ENCODE data around the gene MAPK8IP2.
"Not testable (repeated sequence)": the region's sequence is repeated elsewhere in the genome, so short reads cannot be mapped to it uniquely, and the experiment has no call there.

MAPK8IP2 gene

GRCh38 chr22:50610041-50610451 lies 9.5 kb downstream of the MAPK8IP2 start:
- Histone ChIP-seq H3K4me1 (ENCODE audit: control insufficient read depth, insufficient read depth, low read length) (no peaks in the 10 kb centered on the region), H3K27me3 (ENCODE audit: control insufficient read depth, insufficient read depth, low read length) (peaks cover 62% of the 10 kb centered on the region), H3K4me3 (ENCODE audit: low read length) (no peak overlapping the region), H3K9ac (ENCODE audit: low read depth, low read length) (no peak overlapping the region), H3K36me3 (ENCODE audit: insufficient read depth, low read length) (no peaks in the 10 kb centered on the region), H3K9me3 (replicated peaks; ENCODE audit: low read length) (no peaks in the 10 kb centered on the region), H3K4me2 (ENCODE audit: low read length) (no peak overlapping the region)

DNA sequence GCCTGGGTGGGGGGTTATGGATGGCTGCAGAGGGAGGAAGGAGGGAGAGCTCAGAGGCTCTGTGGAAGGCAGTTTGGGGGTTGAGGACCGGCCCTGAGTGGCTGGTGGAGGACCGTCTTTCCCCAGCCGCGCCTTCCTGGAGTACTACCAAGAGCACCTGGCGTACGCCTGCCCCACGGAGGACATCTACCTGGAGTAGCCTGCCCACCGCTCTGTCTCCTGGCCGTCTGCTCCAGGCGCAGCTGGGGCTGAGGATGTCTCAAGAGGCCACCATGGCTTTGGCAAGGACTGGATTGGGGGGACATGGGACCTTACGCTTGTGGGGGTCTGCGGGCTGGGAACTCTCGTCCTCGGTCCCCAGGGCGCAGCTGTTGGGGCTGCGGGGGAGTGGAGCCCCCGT lies 10.0 kb downstream of the MAPK8IP2 start:
- Histone ChIP-seq H3K4me1 (ENCODE audit: control insufficient read depth, insufficient read depth, low read length) (no peaks in the 10 kb centered on the region), H3K4me3 (ENCODE audit: low read length) (no peak overlapping the region), H3K9ac (ENCODE audit: low read depth, low read length) (no peak overlapping the region), H3K4me2 (ENCODE audit: low read length) (no peak overlapping the region), H3K27me3 (ENCODE audit: control insufficient read depth, insufficient read depth, low read length) (peaks cover 57% of the 10 kb centered on the region), H3K36me3 (ENCODE audit: insufficient read depth, low read length) (no peaks in the 10 kb centered on the region), H3K9me3 (replicated peaks; ENCODE audit: low read length) (no peaks in the 10 kb centered on the region)

DNA sequence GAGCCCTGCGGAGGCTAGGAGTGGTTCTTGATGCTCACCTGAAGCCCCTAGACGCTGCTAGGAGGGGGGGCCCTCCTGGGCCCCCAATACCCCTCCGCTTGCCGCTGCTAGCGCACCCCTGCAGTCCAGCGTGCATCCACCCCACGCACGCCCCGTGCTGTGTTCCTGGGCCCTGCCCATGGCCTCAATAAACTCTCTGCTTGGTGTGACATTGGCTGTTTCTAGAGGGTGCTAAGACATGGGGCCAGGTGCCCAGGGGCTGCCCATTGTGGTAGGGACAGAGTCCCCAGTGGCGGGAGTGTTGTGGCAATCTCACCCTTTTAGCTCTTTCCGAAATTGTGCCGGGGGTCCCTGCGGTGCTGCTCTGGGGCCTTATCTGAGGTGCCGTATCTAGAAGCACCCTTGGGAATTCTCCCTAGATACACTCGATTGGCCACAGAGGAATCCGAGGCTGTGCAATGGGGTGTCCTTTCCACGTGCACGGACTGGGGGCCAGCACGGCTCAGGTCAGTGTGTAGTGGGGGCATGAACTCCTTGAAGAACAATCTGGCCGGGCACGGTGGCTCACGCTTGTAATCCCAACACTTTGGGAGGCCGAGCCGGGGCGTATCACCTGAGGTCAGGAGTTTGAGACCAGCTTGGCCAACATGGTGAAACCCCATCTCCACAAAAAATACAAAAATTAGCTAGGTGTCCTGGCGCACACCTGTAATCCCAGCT lies 10.9 kb downstream of the MAPK8IP2 start:
- H3K27me3 ChIP-seq (ENCODE audit: control insufficient read depth, insufficient read depth, low read length): peaks cover 48% of the 10 kb centered on the region
- no peak overlapping the region for H3K4me2 ChIP-seq (ENCODE audit: low read length)
- H3K9me3 ChIP-seq (replicated peaks; ENCODE audit: low read length): no peaks in the 10 kb centered on the region
- no peak overlapping the region for H3K9ac ChIP-seq (ENCODE audit: low read depth, low read length)
- H3K4me3 ChIP-seq (ENCODE audit: low read length): no peak overlapping the region
- no peaks in the 10 kb centered on the region for H3K36me3 ChIP-seq (ENCODE audit: insufficient read depth, low read length)
- no peaks in the 10 kb centered on the region for H3K4me1 ChIP-seq (ENCODE audit: control insufficient read depth, insufficient read depth, low read length)

DNA sequence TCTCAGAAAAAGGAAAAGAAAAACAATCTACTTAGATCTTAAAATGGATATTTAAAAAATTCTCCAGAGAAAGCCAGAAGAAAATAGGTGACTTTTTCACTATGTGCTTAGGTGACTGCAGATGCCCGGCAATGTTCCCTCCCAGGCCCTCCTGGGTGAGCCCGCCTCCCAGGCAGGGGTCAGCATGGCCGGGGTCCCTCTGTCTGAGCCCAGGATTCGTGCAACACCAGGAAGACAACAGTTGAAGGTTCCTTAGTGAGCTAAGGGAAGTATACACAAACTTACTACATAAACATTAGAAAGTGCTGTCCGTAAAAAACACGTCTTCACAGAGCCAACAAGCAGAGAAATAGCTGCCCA lies 11.6 kb downstream of the MAPK8IP2 start:
- no peak overlapping the region for H3K9ac ChIP-seq (ENCODE audit: low read depth, low read length)
- peaks cover 43% of the 10 kb centered on the region for H3K27me3 ChIP-seq (ENCODE audit: control insufficient read depth, insufficient read depth, low read length)
- no peaks in the 10 kb centered on the region for H3K4me1 ChIP-seq (ENCODE audit: control insufficient read depth, insufficient read depth, low read length)
- no peak overlapping the region for H3K4me3 ChIP-seq (ENCODE audit: low read length)
- no peaks in the 10 kb centered on the region for H3K9me3 ChIP-seq (replicated peaks; ENCODE audit: low read length)
- H3K36me3 ChIP-seq (ENCODE audit: insufficient read depth, low read length): no peaks in the 10 kb centered on the region
- H3K4me2 ChIP-seq (ENCODE audit: low read length): no peak overlapping the region

DNA sequence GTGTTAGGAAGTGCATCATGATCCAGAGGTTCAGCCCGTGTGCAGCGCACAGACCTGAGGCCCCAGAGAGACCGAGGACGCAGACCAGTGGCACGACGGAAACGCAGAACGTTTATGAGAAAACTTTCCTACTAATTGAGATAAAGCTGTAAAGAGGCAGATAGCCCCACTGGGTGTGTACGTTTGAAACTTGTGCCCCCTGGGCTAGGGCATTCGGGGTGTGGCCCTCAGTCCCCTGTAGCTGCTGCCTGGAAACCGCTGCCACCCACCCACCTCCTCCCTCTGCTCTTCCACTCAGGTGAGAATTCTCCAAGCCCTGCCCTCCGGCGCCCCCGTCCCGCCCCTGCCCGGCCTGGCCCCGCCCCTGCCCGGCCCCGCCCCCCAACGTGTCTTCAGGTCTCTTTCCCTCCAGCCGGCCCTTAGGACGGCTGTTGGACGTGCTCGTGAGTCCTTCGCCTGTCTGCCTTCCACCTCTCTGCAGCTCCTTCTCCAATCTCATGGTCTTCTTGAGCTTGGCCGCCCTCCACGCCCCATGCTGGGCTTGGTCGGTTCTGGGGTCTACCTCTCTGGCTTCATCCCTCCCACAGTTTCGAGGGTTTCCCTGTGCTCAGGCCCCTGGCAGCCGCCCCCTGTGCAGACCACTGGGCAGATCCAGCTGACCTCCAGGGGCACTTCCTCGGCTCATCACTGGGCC lies 12.1 kb downstream of the MAPK8IP2 start:
- Histone ChIP-seq H3K4me3 (ENCODE audit: low read length) (no peak overlapping the region), H3K9ac (ENCODE audit: low read depth, low read length) (no peak overlapping the region), H3K9me3 (replicated peaks; ENCODE audit: low read length) (no peaks in the 10 kb centered on the region), H3K36me3 (ENCODE audit: insufficient read depth, low read length) (no peaks in the 10 kb centered on the region), H3K27me3 (ENCODE audit: control insufficient read depth, insufficient read depth, low read length) (peaks cover 37% of the 10 kb centered on the region), H3K4me2 (ENCODE audit: low read length) (no peak overlapping the region), H3K4me1 (ENCODE audit: control insufficient read depth, insufficient read depth, low read length) (no peaks in the 10 kb centered on the region)

GRCh38 chr22:50613291-50613981 lies 12.8 kb downstream of the MAPK8IP2 start:
- no peaks in the 10 kb centered on the region for H3K4me1 ChIP-seq (ENCODE audit: control insufficient read depth, insufficient read depth, low read length)
- H3K4me2 ChIP-seq (ENCODE audit: low read length): no peak overlapping the region
- H3K27me3 ChIP-seq (ENCODE audit: control insufficient read depth, insufficient read depth, low read length): peaks cover 34% of the 10 kb centered on the region
- no peak overlapping the region for H3K9ac ChIP-seq (ENCODE audit: low read depth, low read length)
- H3K36me3 ChIP-seq (ENCODE audit: insufficient read depth, low read length): no peaks in the 10 kb centered on the region
- no peak overlapping the region for H3K4me3 ChIP-seq (ENCODE audit: low read length)
- H3K9me3 ChIP-seq (replicated peaks; ENCODE audit: low read length): no peaks in the 10 kb centered on the region

DNA sequence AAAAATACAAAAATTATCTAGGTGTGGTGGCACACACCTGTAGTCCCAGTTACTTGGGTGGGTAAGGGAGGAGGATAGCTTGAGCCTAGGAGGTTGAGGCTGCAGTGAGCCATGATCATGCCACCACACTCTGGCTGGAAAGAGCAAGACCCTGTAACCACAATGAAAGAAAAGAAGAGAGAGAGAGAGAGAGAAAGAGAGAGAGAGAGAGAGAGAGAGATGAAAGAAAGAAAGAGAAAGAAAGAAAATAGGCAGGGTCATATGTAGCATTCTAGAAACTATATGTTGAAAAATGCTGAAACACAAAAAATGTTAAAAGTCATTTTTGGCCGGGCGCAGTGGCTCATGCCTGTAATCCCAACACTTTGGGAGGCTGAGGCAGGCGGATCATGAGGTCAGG lies 13.7 kb downstream of the MAPK8IP2 start:
- H3K4me3 ChIP-seq (ENCODE audit: low read length); H3K36me3 ChIP-seq (ENCODE audit: insufficient read depth, low read length); H3K4me2 ChIP-seq (ENCODE audit: low read length); H3K4me1 ChIP-seq (ENCODE audit: control insufficient read depth, insufficient read depth, low read length); H3K9me3 ChIP-seq (replicated peaks; ENCODE audit: low read length); H3K9ac ChIP-seq (ENCODE audit: low read depth, low read length): not testable (repeated sequence)
- peaks cover 30% of the 10 kb centered on the region for H3K27me3 ChIP-seq (ENCODE audit: control insufficient read depth, insufficient read depth, low read length)

DNA sequence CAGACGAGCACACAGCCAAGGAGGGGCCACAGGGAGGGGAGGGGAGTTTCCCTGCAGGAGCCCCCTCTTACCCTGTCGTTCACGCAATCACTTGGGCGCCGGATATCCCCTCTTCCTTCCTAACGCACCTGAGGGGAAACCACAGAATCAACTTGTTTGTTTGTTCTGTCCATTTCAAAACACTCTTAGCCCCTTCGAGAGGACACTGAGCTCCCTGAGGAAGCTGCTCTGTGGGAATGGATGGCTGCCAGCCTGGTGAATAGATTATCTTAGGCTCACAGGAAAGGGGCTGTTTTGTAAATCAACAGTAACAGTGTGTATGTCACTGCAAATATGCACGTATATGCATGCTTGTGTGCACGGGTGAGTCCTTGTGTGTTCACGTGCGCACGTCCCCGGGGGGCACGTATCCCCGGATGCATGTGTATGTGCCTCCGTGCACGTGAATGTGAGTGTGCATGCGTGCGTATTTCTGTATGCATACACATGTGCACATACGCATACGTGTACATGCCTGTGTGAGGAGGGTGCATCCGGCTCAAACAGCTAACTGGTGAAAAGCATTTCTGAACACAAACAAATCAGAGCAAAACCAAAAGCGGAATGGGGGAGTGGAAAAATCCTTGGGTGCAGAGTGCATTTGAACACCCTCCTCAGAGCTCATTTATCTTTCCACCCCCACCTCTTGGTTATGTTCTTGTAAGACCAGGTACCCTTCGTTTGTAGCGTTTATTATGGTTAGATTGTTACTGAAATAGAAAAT lies 20.2 kb downstream of the MAPK8IP2 start:
- H3K36me3 ChIP-seq (ENCODE audit: insufficient read depth, low read length): peaks cover 6% of the 10 kb centered on the region
- peak overlapping the region; percentile 56 for H3K4me2 ChIP-seq (ENCODE audit: low read length)
- no peak overlapping the region for H3K9ac ChIP-seq (ENCODE audit: low read depth, low read length)
- peaks cover 29% of the 10 kb centered on the region for H3K27me3 ChIP-seq (ENCODE audit: control insufficient read depth, insufficient read depth, low read length)
- peaks cover 15% of the 10 kb centered on the region for H3K4me1 ChIP-seq (ENCODE audit: control insufficient read depth, insufficient read depth, low read length)
- H3K9me3 ChIP-seq (replicated peaks; ENCODE audit: low read length): no peaks in the 10 kb centered on the region
- H3K4me3 ChIP-seq (ENCODE audit: low read length): no peak overlapping the region

DNA sequence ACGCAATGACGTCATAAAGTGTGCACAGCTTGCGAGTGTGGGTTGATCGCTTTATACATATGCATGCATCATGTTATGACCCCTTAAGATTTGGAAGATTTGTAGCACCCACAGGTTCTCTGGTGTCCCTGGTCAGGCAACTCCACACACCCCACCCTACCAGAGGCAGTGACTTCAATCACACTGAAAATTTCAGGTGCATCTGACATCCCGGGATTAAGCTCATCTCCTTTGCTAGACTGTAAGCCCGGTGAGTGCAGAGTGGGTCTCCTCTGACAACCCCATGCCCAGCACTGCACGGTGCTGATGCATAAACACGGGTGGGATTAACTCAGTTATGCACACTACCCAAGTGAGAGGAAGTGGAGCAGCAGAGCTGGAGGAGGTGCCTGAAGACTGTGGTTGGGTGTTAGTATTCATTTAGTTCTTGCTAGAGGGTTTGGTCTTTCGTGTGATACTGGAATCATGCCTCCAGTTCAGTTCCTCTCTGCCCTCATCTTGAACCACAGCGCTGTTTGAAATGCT lies 20.8 kb downstream of the MAPK8IP2 start:
- H3K4me1 ChIP-seq (ENCODE audit: control insufficient read depth, insufficient read depth, low read length): peaks cover 15% of the 10 kb centered on the region
- H3K27me3 ChIP-seq (ENCODE audit: control insufficient read depth, insufficient read depth, low read length): peaks cover 29% of the 10 kb centered on the region
- peaks cover 6% of the 10 kb centered on the region for H3K36me3 ChIP-seq (ENCODE audit: insufficient read depth, low read length)
- H3K9ac ChIP-seq (ENCODE audit: low read depth, low read length): no peak overlapping the region
- H3K9me3 ChIP-seq (replicated peaks; ENCODE audit: low read length): no peaks in the 10 kb centered on the region
- peak overlapping the region; percentile 26 for H3K4me2 ChIP-seq (ENCODE audit: low read length)
- no peak overlapping the region for H3K4me3 ChIP-seq (ENCODE audit: low read length)

DNA sequence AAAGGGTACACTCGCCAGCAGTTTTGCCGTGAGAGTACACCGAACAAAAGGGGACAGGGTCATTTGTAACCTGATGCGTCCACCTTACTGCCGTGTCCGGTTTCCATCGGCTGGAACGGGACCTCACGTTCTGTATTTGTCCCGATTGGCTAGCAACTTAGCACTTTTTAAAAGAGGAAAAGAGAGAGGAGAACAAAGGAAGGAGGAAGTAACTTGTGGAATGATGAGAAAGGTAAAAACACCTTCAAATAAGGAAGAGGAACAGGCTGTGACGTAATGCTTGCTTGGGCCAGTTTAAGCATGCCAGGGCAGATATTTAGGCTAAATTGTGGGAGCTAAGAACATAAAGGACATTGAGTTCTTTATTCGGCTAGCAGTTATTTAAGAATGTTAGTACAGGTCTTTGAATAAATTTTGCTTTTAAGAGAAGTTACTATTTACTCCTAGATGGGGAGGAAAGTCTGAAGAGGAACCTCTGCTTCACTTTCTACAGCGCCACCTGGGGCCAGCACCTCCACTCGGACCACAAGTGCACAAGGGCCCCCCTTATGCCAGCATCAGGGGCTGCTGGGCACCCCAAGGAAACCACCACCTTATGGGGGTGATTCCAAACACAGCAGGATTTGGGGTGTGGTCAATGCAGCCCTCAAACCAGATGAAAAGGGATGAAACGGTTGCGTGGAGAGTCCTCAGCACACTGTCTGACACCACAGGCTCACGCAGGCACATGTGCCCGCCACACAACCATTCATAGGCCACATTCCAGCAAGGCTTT lies 21.5 kb downstream of the MAPK8IP2 start:
- Histone ChIP-seq H3K27me3 (ENCODE audit: control insufficient read depth, insufficient read depth, low read length) (peaks cover 29% of the 10 kb centered on the region), H3K9me3 (replicated peaks; ENCODE audit: low read length) (no peaks in the 10 kb centered on the region), H3K9ac (ENCODE audit: low read depth, low read length) (no peak overlapping the region), H3K4me3 (ENCODE audit: low read length) (no peak overlapping the region), H3K4me1 (ENCODE audit: control insufficient read depth, insufficient read depth, low read length) (peaks cover 17% of the 10 kb centered on the region), H3K36me3 (ENCODE audit: insufficient read depth, low read length) (peaks cover 6% of the 10 kb centered on the region), H3K4me2 (ENCODE audit: low read length) (peak overlapping the region; percentile 26)
